Suprapubic skin (tissue), 4 donors: ENCODE results near the gene CHRM1. TPM values are rescaled to one million over a fixed set of nuclear protein-coding genes. Genes with fewer than 3 reads are reported as not detected.

Experiments
- DNase-seq, 2 donors: peaks; one replicate each; pipeline ENCODE4 v3.0.0-alpha.2; 2019; ENCODE audit warnings: low spot score in 2 of 2
- H3K27ac ChIP-seq: fragments of 200-600 bp; sonication (generic); one replicate; pipeline ENCODE4 v1.5.1; 2019
- H3K27me3 ChIP-seq: fragments of 200-600 bp; sonication (generic); one replicate; pipeline ENCODE4 v1.5.1; 2019
- H3K36me3 ChIP-seq: fragments of 200-600 bp; sonication (generic); one replicate; pipeline ENCODE4 v1.5.1; 2019
- H3K4me1 ChIP-seq: fragments of 200-600 bp; sonication (generic); one replicate; pipeline ENCODE4 v1.5.1; 2019
- H3K4me3 ChIP-seq: fragments of 200-600 bp; sonication (generic); one replicate; pipeline ENCODE4 v1.5.1; 2019; ENCODE audit warnings: mild to moderate bottlenecking
- H3K9me3 ChIP-seq: fragments of 200-600 bp; sonication (generic); one replicate; pipeline ENCODE4 v1.5.1; 2019
- CTCF ChIP-seq, 2 donors: fragments of 200-600 bp in 1 of 2; fragments of 450-650 bp in 1 of 2; sonication (generic) in 1 of 2; IDR thresholded peaks; one replicate each; pipeline ENCODE4 v1.5.1; 2016 to 2019; ENCODE audit warnings: antibody characterized with exemption in 2 of 2, mild to moderate bottlenecking in 1 of 2, moderate library complexity in 1 of 2
- EP300 ChIP-seq: sonication (generic); formaldehyde crosslinking; IDR thresholded peaks from one replicate; pipeline ENCODE4 v1.6.1; 2017; ENCODE audit warnings: antibody characterized with exemption
- POLR2A ChIP-seq, 2 donors: fragments of 450-650 bp; IDR thresholded peaks; one replicate each; pipeline ENCODE4 v1.6.1; 2017; ENCODE audit warnings: antibody characterized with exemption in 2 of 2, mild to moderate bottlenecking in 2 of 2, moderate library complexity in 2 of 2
- POLR2AphosphoS5 ChIP-seq, 3 donors: sonication (generic); formaldehyde crosslinking; IDR thresholded peaks; one replicate each; pipeline ENCODE4 v1.6.1; 2017; ENCODE audit warnings: antibody characterized with exemption in 3 of 3
- WGBS: methylation state at CpG from one replicate; pipeline ENCODE4 v1.1.5; 2018; 5-methylcytosine and 5-hydroxymethylcytosine counted together
- total RNA-seq, 4 donors: library from RNA; depleted of rRNA; stranded (reverse); fragments of >200 nt; gene quantifications; one replicate each; pipeline ENCODE4 v1.1.0, GENCODE V29; 2016

Gene CHRM1
- total RNA-seq, 4 donors from 2014 or later: 2.5 to 5.4 (median 4.5) TPM

- Histone ChIP-seq H3K27ac (peak overlapping the region; percentile 100), H3K9me3 (no peaks in the 10 kb centered on the region), H3K36me3 (peaks cover 47% of the 10 kb centered on the region), H3K4me1 (peaks cover 80% of the 10 kb centered on the region), H3K4me3 (peak overlapping the region; percentile 92), H3K27me3 (no peaks in the 10 kb centered on the region)
- DNase-seq: no peak
- 17% methylated on average over 6 of the region's 6 CpGs for WGBS
- no peak for TF ChIP-seq CTCF (IDR thresholded peaks at IDR 0.05)
- no peak for TF ChIP-seq POLR2AphosphoS5 (IDR thresholded peaks at IDR 0.05)
- TF ChIP-seq EP300: no peak
- no peak for TF ChIP-seq POLR2A (IDR thresholded peaks at IDR 0.05)
These were observed 38.8 kb downstream of the CHRM1 start for GRCh38 chr11:62882431-62882749.

DNA sequence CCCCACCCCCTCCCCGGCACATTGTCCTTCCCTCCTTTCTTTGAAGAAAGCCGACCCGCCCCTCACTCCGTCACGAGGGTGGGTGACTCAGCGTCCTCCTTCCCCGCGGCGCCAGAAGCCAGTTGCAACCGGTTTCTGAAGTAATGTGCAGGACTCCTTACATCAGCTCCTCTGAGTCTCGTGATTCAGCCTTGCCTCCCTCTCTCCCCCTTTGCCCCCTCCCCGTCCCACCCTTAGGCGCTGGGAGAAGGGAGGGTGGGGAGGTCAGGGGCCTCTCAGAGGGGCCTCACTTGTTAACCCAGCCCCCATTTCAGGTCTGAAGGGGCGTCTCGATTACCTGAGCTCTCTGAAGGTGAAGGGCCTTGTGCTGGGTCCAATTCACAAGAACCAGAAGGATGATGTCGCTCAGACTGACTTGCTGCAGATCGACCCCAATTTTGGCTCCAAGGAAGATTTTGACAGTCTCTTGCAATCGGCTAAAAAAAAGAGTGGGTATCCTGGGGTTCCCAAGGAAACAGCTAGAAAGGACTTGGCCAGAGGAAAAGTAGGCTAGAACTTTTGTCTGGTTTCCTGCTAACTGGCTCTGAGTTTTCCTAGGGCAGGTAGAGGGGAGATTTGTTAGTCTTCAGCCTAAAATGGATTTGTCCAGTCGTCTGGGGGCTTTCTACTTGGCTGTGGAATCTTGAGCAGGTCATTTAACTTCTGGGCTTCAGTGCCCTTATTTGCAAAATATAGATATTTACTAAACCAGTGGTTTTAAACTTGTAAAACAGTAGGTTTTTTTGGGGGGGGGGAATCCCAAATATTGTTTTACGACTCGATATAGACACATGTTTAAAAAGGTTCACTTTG, 39.4 kb downstream of the CHRM1 start:
- H3K4me1 ChIP-seq: peaks cover 81% of the 10 kb centered on the region
- DNase-seq: peak; percentile 98 to 99
- WGBS: 2% methylated on average over 18 of the region's 21 CpGs
- peak overlapping the region; percentile 92 for H3K4me3 ChIP-seq
- H3K36me3 ChIP-seq: peaks cover 41% of the 10 kb centered on the region
- TF ChIP-seq CTCF (IDR thresholded peaks at IDR 0.05) (no peak), POLR2A (IDR thresholded peaks at IDR 0.05) (no peak), EP300 (no peak), POLR2AphosphoS5 (IDR thresholded peaks at IDR 0.05) (peak; percentile 9 to 74 (median 48))
- peak overlapping the region; percentile 100 for H3K27ac ChIP-seq
- H3K27me3 ChIP-seq: no peaks in the 10 kb centered on the region
- H3K9me3 ChIP-seq: no peaks in the 10 kb centered on the region

DNA sequence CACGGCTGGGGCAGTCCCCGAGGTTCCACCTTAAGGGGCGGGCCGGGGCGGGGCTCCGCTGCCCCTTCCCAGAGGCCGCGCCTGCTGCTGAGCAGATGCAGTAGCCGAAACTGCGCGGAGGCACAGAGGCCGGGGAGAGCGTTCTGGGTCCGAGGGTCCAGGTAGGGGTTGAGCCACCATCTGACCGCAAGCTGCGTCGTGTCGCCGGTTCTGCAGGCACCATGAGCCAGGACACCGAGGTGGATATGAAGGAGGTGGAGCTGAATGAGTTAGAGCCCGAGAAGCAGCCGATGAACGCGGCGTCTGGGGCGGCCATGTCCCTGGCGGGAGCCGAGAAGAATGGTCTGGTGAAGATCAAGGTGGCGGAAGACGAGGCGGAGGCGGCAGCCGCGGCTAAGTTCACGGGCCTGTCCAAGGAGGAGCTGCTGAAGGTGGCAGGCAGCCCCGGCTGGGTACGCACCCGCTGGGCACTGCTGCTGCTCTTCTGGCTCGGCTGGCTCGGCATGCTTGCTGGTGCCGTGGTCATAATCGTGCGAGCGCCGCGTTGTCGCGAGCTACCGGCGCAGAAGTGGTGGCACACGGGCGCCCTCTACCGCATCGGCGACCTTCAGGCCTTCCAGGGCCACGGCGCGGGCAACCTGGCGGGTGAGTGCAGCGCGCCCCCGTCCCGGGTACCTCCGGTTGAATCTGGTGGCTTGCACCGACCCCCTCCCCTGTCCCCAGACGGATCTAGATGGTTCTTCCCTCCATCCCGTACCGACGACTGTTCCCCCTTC, 40.2 kb downstream of the CHRM1 start, which contains the start of gene SLC3A2:
Gene SLC3A2, plus strand, starts transcription at position 94 of the 776 bp plus-strand sequence. Its CDS starts 128 bp downstream, at position 222.
- H3K9me3 ChIP-seq: no peaks in the 10 kb centered on the region
- peak within 1 kb of the TSS; percentile 100 for H3K27ac ChIP-seq
- no peaks in the 10 kb centered on the region for H3K27me3 ChIP-seq
- H3K4me1 ChIP-seq: peaks cover 77% of the 10 kb centered on the region
- TF ChIP-seq CTCF (IDR thresholded peaks at IDR 0.05): peak in 1 of 2 donors; percentile 75
- peak; percentile 85 to 96 (median 96) for TF ChIP-seq POLR2AphosphoS5 (IDR thresholded peaks at IDR 0.05)
- TF ChIP-seq POLR2A (IDR thresholded peaks at IDR 0.05): peak; percentile 97 to 98
- TF ChIP-seq EP300: no peak
- WGBS: 0% methylated on average over 22 of the region's 69 CpGs
- H3K4me3 ChIP-seq: peak within 1 kb of the TSS; percentile 92
- peaks cover 33% of the 10 kb centered on the region for H3K36me3 ChIP-seq
- DNase-seq: peak in 1 of 2 donors; percentile 92

DNA sequence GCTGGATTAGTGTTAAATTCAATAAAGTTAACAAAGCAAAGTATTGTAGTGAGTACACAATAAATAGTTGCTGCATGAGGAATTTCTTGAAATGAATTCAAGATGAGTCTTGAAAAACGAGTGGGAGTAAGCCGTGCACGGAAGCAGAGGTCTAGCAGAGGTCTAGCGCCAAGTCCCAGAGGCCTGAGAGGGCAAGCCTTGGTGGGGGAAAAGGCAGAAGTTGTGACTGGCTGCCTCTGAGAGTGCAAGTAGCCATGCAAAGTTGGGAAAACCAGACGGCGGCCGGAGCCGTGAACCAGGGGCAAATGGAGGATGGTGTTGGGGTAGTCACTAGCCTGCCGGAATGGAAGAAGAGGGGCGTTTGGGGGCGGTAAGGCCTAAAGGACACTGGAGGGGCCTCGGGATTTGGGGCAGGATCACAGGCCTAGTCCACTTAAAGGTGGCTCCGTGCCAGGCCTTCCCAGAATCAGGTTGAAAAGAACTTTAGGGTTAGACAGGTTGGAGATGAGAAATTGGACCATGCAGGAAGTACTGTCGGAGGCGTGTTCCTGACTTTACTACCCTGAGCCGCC, 40.8 kb downstream of the CHRM1 start:
- peaks cover 70% of the 10 kb centered on the region for H3K4me1 ChIP-seq
- TF ChIP-seq CTCF (IDR thresholded peaks at IDR 0.05) (no peak), POLR2AphosphoS5 (IDR thresholded peaks at IDR 0.05) (no peak), EP300 (no peak), POLR2A (IDR thresholded peaks at IDR 0.05) (no peak)
- peak overlapping the region; percentile 100 for H3K27ac ChIP-seq
- H3K36me3 ChIP-seq: peaks cover 26% of the 10 kb centered on the region
- H3K4me3 ChIP-seq: peak overlapping the region; percentile 92
- no peaks in the 10 kb centered on the region for H3K27me3 ChIP-seq
- H3K9me3 ChIP-seq: no peaks in the 10 kb centered on the region
- peak in 1 of 2 donors; percentile 93 for DNase-seq
- WGBS: under 1% methylated on average over 14 of the region's 16 CpGs
